Endometrium (tissue), 2 donors: ENCODE data around the gene TTC22.

ENCODE experiments used
- FAIRE-seq: peaks from 2 replicates; lab custom pipeline; 2012; peaks lifted over from hg19 to GRCh38; lab: Jason Lieb, UNC
- donor health status: control.
- donor health status: control.

The TTC22 gene

DNA sequence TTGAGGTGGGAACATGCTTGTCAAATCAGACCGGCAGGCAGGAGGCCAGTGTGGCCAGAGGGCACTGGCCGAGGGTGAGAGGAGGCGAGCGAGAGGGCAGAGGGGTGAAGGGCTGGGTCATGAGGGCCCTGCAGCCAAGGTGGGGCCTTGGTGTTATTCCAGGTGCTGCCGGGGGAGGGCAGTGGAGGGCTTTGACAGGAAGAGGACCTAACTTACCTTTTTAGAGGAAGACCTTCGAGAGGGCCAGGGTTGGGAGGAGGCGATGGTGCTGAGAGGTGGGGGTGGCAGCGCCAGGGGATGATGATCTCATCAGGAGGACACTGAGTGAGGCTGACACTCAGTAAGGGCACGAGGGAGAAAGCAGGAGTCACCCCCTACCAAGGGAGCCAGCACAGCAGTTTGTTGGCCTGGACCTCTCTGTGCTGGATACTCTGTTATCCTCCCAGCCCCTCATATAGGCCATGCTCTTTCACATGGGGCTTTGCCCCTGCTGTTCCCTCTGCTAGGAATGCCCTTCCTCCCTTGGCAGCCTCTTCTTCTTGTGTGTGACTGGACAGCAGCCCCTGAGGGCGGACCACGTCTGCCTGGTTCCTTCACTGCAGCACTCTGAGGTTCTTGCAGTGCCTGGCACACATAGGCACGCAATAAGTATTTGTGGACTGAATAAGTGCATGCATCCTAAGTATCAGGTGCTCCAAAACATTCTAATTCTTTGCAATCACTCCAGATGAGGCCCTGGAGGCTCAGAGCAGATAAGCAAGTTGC lies 7.5 kb upstream of the TTC22 start:
- no peak for FAIRE-seq

DNA sequence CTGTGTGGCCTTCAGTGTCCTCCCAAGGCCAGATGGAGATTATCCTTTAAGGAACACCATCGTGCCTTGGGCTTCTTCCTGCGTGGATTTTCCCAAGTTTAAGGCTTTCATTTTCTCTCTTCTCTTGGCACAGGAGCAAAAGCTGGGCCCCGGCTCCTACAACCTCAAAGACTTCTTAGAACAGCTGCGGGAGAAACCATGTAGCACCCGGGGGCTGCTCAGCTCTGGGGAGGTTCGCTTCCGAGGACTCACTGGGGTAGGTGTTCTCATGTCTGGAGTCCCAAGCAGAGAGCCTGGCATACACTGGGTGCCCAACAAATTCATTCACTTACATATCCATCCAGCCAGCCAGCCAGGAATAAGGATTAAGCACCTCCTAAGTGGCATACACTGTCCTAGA lies 6.6 kb upstream of the TTC22 start:
- no peak for FAIRE-seq

DNA sequence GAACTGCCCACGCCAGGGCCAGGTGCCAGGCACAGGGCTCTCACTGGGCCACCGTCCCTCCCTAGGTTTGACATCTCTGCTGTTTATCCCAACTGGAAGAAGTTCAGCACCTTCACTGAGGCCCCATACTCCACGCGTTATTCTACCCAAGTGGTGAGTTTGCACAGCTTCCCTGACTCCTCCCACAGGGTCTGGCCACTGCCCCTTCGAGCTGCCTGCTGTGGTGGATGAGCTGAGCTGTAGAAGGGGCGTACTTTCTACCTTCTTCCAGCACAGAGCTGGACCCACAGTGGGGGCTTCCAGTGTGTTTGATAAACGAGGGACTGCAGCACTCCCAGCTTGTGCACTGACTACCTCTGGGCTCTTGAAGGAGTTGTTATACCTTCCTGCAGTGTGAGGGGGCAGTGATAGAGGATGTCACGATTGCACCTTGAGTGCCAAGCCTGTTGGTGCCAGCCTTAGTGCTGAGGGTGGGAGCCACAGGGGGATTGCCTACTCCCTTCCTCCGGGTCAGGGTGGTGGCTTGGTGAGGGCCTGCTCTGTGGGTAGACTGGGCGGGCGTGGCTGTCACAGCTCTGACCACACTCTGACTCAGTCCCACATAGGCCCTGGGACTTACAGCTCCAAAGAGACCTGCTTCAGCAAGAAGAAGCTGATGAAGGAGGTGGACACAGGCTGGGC lies 5.9 kb upstream of the TTC22 start:
- FAIRE-seq = no peak

DNA sequence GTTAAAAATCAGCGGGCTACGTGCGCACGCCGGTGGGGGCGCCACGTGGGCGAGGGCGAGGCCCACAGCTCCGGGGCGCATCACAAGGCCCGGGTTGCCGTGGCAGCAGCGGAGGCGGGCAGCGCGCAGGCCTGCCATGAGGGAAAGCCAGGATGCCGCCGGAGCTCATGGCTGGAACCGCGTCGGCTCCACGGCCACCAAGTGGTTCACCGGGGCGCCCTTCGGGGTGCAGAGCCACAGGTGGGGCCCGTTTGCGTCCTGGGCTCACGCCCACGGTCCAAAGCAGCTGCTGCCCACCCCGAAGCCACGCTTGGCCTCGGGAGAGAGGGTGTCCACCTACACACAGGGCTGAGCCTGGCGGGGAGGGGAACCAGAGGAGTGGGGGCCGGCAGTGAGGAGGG lies 4.9 kb upstream of the TTC22 start:
- no peak for FAIRE-seq

DNA sequence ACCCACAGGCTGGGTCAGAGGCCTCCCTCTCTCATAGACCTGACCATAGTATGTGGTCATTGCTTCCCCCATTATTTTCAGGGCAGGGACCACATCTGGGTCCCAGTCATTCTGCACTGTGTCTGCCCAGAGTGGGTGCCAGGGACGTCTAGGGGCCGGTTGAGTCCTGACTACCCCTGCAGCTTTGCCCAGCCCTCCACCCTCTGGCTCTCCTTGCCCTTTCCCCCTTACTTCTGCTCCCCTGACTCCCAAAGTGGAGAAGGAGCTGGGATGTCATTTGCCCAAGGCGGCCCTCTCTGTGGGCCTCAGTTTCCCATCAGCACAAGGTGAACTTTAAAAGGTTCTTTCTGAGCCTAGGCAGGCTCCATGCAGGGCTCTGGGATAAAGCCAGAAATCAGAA lies 4.3 kb upstream of the TTC22 start:
- FAIRE-seq = no peak

DNA sequence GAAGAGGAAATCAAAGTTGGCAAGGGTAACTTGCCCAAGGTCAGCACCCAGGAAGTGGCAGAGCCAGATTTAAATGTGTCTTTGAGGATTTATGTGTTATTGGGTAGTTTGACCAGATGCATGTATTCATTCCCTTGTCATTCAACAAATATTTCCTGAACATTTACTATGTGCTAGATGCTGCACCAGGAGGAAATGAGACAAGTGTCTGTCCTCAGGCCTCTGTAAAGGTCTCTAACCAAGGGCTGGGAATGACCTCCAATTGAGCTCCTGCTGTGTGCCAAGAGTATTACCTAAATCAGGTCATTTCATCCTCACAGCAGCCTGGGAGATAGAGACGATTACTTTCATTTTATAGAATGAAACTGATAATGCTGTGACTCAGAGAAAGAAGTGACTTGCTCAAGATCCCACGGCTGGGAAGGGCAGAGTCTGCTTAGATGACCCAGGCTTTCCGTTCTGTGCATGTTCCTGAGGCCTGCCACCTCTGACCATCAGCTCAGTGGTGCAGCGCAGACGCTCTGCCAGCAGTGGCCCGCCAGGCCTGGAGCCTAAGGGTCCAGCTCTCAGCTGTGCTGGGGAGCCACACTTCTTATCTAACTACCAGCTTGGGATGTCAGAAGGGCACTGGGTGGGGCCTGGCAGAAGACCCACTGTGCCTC lies 3.5 kb upstream of the TTC22 start:
- no peak for FAIRE-seq

DNA sequence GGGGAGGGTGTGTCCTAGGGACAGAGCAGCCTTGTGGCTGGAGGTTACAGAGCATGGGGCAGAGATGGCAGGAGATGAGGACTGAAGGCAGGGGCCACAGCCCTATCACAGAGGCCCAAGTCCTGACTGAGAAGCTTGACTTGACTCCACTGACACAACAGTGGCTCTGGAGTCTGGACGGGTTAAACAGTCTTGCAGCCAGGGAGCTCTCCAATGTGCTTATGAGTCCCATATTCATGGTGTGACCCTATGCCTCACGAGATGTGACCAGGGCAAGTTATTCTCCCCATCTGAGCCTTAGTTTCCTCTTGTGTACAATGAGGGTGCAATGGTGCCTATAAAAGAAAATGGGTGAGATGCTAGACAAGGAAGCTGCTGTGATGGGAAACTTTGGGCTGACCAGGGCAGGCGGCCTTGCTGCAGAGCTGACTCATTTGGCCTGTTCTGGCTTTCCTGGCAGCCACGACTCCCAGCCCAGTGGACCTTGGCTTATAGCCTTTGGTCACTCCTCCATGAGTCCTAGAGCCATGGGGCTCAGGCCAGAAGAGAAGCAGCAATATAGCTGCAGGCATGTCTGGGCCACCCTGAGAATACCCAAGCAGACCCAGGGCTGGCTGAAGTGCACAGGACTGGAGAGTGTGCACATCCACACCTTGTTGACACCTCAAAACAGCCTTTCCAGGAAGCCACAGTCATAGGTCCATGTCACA lies 2.8 kb upstream of the TTC22 start:
- FAIRE-seq = no peak

DNA sequence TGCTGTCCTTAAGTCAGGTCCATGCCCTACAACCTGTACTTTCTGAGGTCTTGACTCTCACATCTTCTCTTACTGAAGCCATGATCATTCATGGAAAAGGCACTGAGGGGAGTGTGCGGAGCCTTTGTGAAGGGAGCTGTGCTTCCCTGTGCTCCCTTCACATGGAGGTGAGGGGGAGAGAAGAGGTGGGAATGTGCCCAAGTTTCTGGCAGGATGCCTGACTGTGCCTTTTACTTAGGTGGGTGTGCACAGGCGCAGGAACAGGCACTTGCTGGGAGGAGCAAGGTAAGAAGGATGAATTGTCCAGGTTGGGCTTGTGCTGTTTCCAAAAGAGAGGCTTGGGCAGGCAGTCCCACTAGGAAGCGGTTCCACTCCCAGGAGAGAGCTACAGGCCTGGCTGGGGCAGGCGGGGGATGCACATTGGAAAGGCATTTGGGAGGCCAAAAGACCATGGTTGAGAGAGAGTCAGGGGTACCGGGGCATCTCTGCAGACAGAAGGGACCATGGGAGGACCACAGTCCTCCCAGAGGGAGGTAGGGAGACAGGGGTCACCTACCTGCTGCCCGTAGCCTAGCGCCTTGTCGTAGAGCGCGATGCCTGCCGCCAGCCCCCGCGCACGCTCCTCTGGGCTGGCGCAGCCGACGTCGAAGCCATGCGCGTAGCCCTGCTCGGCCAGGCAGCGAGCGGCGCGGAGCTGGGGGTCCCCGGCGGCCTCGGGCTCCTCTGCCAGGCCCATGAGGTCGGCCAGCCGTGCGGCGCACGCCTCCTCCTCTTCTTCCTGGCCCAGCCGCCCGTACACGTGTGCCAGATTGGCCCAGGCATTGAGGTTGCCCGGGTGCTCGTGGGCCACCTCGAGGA lies 853 bp downstream of the TTC22 start:
- FAIRE-seq = no peak

DNA sequence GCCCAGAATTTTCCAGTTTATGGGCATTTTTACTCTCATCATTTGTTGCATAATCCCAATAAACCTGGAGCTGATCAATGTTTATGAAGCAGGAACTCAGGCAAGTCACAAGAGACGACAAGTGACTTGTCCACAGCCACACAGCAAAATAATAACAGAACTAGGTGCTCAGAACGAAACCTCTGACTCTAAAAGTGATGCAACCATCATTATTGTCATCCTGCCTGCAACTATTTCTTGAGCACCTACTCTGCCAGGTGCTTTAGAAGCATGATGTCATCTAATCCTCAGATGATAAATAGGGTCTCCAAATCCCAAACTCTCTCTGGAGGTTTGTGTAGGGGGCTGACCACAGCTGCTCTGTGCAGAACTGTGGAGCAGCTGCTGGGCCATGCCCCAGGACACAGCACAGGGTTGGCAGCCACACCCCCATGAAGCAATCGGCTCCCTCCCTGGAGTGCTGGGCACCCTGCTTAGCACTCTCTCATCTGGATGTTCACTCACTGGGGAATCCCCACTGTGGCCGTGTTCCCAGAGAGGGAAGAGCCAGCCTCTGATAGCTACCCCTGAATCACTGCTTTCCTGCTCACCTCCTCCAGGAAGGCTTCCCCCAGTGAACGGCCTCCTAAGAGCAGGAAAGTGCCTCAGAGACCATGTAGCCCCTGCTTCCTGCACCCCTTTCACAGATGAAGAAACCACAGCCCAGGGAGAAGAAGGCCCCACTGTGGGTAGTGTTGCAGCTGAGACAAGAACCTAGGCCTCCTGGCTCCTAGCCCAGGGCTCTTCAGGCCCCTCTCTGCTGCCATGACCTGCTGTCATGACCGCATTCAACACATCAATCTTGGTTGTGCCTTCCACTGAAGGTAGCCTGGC lies 2.1 kb downstream of the TTC22 start:
- FAIRE-seq = no peak

DNA sequence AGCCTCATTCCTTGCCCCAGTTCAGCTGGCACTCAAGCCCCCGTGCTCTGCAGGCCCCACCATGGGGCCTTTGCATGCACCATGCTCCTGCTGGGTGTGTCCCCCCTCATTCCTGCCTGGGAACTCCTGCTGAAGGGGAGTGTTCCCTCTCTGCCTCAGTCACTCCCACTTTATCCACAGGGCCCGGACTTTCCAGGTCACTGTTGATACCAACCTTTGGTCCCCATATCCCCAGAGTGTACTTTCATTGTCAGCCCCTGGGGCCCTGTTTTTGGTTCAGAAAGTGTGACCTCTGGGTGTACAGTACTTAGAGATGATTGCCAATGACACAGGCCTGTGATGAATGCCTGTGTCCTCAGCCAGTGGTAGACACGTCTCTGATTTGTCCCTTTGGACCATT lies 2.9 kb downstream of the TTC22 start:
- FAIRE-seq = no peak

DNA sequence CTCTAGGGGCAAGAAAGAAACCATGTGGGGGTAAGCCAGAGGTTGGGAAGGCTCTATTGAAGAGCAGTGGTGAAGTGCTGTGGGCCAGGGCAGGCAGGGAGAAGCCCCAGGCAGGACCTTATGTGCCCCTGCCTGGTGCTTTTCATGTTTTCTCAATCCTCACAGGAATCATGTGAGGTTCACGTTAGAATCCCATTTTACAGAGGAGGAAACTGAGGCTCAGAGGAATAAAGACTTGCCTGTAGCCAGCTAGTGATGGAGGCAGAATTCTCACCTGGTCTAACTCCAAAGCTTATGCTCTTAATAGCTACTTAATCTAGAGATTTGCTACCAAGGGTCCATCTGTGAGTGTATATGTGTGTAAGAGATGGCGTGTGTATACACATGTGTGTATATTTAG lies 4.2 kb downstream of the TTC22 start:
- no peak for FAIRE-seq

DNA sequence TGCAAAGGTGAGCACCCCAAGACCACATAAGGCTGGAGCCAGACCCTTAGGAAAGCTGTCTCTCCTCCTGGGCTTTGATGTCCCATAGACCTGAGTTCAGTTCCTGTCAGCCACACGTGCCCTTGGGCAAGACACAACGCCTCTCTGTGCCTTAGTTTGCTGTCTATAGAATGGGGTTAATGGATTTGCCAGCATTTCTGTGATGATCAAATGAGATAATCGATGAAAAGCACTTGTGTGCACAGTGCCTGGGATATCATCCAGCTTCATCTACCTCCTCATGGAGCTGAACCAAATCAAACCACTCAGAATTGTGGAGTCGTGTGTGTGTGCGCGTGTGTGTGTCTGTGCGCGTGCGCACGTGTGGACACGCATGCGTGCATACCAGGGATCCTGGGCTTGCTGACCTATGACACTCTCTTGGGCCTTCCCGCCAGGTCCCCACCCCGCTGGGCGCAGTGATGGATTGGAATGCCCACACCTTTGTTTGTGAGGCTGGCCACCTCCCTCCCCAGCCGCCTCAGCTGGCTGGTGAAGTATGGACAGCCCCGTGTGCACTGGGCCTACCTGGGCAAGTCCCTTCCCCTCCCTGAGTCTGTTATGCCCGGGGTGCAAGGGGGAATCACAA lies 5.2 kb downstream of the TTC22 start:
- FAIRE-seq = no peak

DNA sequence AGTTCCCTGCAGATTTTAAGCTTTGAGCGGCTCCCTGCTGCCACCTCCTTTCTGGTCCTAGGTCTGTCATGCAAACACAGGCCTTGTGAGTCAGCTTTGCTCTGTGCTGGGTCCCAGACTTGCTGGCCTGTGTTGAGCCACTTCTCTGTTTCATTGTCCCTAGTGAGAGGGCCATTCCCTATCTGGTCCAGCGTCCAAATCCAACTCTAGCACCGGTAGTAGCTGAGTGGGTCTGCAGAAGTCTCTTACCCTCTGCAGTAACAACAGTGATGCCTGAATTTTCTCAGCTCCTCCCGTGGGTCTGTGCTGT lies 5.8 kb downstream of the TTC22 start:
- no peak for FAIRE-seq

DNA sequence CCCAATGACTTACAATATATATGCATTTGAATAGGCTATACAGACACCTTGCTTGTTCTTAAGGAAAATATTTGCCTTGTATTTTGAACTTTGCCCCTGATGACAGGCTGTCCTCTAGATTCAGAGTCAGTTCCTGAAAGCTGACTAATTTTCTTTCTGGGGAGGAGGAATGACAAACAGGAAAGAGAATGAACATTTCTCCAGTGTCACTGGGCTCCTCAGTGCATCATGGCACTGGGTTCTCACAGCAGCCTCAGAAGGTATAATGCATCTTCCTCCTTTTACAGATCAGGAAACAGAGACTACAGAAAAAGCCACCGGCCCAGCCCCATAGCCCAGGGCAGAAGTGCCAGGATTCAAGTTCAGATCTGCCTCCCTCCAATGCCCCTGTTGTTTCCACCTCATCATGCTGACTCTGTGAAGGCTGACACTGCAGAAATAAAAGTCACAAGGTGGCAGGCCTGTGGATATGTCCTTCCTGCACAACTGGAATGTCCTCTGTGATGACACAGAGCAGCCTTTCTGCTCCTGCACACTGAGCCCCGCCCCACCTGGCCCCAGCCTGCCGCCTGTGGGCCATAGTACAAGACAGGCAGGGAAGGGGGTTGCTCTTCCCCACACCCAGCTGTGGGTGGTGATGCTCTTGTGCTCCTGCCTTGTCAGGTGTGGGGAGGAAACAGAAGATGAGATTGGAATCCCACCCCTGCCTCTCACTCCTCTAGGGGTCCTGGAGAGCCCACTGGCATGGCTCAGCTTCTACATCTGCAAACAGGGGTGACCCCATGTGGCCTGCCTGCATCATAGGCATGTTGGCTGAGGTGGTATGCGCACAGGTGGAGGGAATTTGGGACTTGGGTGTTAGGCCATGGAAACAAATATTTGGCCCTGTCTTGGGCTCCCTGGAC lies 6.4 kb downstream of the TTC22 start:
- no peak for FAIRE-seq

DNA sequence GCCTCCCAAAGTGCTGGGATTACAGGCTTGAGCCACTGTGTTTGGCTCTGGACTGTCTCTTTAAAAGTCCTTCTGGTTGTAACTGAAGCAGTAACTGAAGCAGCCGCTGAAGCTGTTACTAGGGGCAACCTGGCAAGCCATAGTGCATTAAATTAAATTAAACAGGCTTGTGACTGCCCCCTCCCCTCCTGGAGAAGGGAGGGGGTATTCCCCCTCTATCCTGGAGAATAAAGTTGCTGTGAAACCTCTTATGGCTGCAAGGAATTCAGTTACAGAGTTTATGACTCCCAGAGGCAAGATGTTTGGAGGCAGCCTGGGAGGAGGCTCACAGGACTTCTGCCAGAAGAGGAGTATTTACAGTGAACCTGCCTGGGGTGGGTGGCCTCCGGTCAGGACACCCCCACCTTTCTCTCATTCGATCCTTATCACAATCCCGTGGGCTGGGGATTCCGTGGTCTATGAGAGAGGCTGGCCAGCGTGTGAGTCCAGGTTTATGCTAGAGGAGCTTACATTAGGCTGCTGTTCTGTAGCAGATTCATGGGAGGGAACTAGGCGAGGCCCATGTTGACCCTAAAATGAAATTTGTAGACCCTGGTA lies 8.3 kb downstream of the TTC22 start:
- peak; percentile 95 for FAIRE-seq

DNA sequence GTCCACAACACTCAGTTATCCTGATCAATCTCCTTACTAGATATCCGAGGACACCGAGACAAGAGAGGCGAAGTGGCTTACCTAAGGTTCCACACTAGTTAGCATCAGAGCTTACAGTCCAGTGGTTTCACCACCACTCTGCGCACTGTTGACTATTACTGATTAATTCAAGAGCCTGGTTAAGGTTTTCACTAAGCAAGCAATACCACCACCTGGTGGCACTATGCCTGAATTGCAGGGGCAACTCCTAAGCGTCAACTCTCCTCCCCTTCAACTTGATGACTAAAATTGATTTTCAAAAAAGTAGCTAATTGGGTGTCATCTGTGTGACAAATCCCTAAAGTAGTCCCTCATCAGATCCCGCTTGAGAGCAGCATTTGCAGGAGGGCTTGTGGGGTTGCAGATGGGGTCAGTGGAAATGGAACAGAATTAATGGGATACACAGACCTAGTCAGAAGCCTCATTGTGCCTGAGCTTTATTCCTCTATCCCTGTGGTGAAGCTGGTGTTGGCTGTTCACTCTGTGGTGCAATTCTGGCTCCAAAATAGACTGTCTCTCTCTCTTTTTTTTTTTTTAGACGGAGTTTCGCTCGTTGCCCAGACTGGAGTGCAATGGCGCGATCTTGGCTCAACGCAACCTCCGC lies 9.1 kb downstream of the TTC22 start:
- FAIRE-seq = no peak

DNA sequence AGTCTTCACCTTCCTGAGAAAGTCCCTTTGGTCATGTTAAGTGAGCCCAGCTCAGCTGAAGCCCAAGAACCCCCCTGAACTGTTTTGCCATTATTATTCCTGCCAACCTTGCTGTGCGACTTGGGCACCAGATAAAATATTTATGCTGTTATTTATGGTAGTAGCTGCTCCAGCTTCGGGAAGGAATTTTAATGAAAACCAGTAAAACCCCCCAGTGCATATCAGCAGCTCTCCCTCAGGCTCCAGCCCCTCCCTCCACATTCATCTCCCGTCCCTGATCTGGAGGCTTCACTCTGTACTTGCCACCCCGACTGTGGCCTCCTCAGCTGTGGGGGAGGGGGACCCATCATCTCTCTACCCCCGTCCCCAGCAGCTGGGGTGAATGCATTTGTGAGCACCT lies 12.7 kb downstream of the TTC22 start:
- no peak for FAIRE-seq

DNA sequence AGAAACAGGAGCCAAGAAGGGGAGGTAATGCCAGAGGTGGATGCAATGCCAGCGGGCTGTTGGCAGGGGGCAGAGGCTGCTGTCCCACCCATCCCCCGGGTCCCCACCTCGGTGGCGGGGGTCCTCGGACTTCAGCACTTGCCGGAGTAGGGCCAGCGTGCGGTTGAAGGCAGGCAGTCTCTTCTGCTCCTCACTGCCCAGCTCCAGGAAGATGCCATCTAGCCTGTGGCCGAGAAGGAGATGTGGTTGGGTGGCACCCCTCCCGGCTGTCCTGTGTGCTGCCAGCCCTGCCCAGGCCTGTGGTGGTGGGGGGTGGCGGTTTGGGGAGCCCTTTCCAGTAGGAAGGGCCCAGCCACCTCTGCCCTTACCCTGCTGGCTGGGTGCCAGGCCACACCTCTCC lies 13.5 kb downstream of the TTC22 start:
- no peak for FAIRE-seq

DNA sequence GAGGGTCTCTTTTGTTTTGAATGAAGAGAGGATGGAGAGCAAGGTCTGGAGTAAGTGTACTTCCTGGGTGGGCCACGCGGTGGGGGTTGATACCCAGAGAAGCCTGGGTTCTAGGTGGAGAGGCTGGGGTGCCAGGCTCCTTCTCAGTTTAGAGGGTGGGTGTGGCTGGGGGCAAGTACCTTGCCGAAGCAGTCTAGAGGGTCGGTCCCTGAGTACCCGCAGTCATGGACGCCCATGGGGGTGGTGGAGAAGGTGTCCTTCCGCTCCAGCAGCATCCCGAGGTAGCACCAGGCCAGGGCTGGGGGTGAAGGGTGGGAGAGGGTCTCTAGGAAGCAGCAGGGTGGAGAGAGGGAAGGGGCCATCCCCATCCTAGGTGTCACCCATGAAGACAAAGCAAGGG lies 14.3 kb downstream of the TTC22 start:
- FAIRE-seq = no peak
